Panc1 (cell line): ENCODE results near the gene ADGB. TPM values are rescaled to one million over a fixed set of nuclear protein-coding genes. Genes with fewer than 3 reads are reported as not detected.

Source experiments
- ATAC-seq: fragments of 200-7000 bp; cut with Tn5 transposase; 2 replicates; pipeline ENCODE4 v1.9.1; 2020; ENCODE audit warnings: mild to moderate bottlenecking, moderate library complexity
- BruUV-seq: library from RNA; stranded (reverse); fragments of 400-500 nt; replicated peaks from 2 replicates; lab custom pipeline; 2021; lab: Mats Ljungman, UMichigan
- CTCF ChIA-PET: fragments of 300-600 bp; sonication (Branson Sonifier 250); formaldehyde crosslinking; loops from one replicate; lab custom pipeline; 2022; ENCODE audit warnings: antibody characterized with exemption; lab: Charles Lee
- POLR2A ChIA-PET: fragments of 300-600 bp; sonication (Branson Sonifier 250); formaldehyde crosslinking; loops from one replicate; lab custom pipeline; 2022; ENCODE audit warnings: antibody characterized with exemption; lab: Charles Lee
- DNase-seq: peaks from one replicate; pipeline ENCODE4 v3.0.0-alpha.2; 2010; ENCODE audit warnings: low read depth, low spot score
- H3K27ac ChIP-seq: 2 replicates; pipeline ENCODE4 v1.5.1; 2011; ENCODE audit warnings: mild to moderate bottlenecking, low read length, inconsistent platforms
- H3K27me3 ChIP-seq: fragments of 200-500 bp; sonication (Bioruptor generic); 2 replicates; pipeline ENCODE4 v1.6.0; 2014; ENCODE audit warnings: low read length, inconsistent platforms; ENCODE audit not compliant: control insufficient read depth, insufficient read depth
- H3K36me3 ChIP-seq: fragments of 200-500 bp; sonication (Bioruptor generic); 2 replicates; pipeline ENCODE4 v1.5.1; 2014; ENCODE audit warnings: inconsistent platforms, mild to moderate bottlenecking, low read length, moderate library complexity; ENCODE audit not compliant: control insufficient read depth, insufficient read depth
- H3K4me1 ChIP-seq: 2 replicates; pipeline ENCODE4 v1.5.1; 2011; ENCODE audit warnings: inconsistent platforms, mild to moderate bottlenecking, low read length, moderate library complexity; ENCODE audit not compliant: control insufficient read depth, insufficient read depth
- H3K4me3 ChIP-seq, 2 experiments: 2 replicates each; pipeline ENCODE4 v1.5.1; 2011 to 2012; ENCODE audit warnings: low read depth in 2 of 2, low read length in 2 of 2, mild to moderate bottlenecking in 2 of 2, inconsistent platforms in 1 of 2, moderate library complexity in 1 of 2
- H3K9me3 ChIP-seq: fragments of 200-500 bp; sonication (Bioruptor generic); 2 replicates; pipeline ENCODE4 v1.5.1; 2014; ENCODE audit warnings: low read depth, mild to moderate bottlenecking, inconsistent platforms, low read length, moderate library complexity; ENCODE audit not compliant: control insufficient read depth, insufficient read depth
- CTCF ChIP-seq: fragments of 450-650 bp; IDR thresholded peaks from 2 replicates; pipeline ENCODE4 v1.5.1; 2017; ENCODE audit warnings: mild to moderate bottlenecking
- POLR2AphosphoS5 ChIP-seq: IDR thresholded peaks from 2 replicates; pipeline ENCODE4 v1.6.1; 2012; ENCODE audit warnings: mild to moderate bottlenecking, low read depth, low read length, moderate library complexity
- REST ChIP-seq, 2 experiments: IDR thresholded peaks; 2 replicates each; pipeline ENCODE4 v1.6.1; 2011 to 2012; ENCODE audit warnings: low read depth in 2 of 2, control low read depth in 1 of 2, low read length in 1 of 2, mild to moderate bottlenecking in 1 of 2, moderate library complexity in 1 of 2; ENCODE audit not compliant: insufficient read depth in 1 of 2
- SIN3A ChIP-seq: IDR thresholded peaks from 2 replicates; pipeline ENCODE4 v1.6.1; 2012; ENCODE audit warnings: low read depth, mild to moderate bottlenecking, low read length, moderate library complexity, borderline replicate concordance; ENCODE audit not compliant: insufficient read depth
- TCF7L2 ChIP-seq: IDR thresholded peaks from 2 replicates; pipeline ENCODE4 v1.6.1; 2011; ENCODE audit warnings: mild to moderate bottlenecking, low read depth, low read length, inconsistent platforms
- in situ Hi-C: cut with HindIII; loops from 2 replicates; pipeline ENCODE4 v1.10.0; 2016; ENCODE audit warnings: low sequenced_read_pairs, low pct_unique_long_range_greater_than_20kb
- intact Hi-C: fragments of 100-400 bp; cut with micrococcal nuclease; formaldehyde crosslinking; loops from one replicate; pipeline ENCODE4 v1.10.0; 2022; ENCODE audit not compliant: unreplicated experiment
- total RNA-seq: library from RNA; stranded (reverse); gene quantifications from one replicate; pipeline ENCODE4 v1.2.1, GENCODE V29; 2021; ENCODE audit not compliant: unreplicated experiment

ADGB gene
- total RNA-seq, 1 experiment from 2014 or later = not detected

GRCh38 chr6:146855889-146856288 lies 257.1 kb downstream of the ADGB start:
- no TSS peak for BruUV-seq
- Histone ChIP-seq H3K27me3 (no peaks in the 10 kb centered on the region), H3K4me3 (no peak overlapping the region), H3K9me3 (no peaks in the 10 kb centered on the region), H3K4me1 (peaks cover 8% of the 10 kb centered on the region; the same call in 1 of the 2 replicates), H3K27ac (peak overlapping the region; percentile 37; the same call in 1 of the 2 replicates), H3K36me3 (no peaks in the 10 kb centered on the region)
- CTCF ChIA-PET = interaction anchor here (0.8 kb wide), 1 partner anchor 191 kb away, joined by 6 read pairs; no protein-coding TSS in a partner anchor
- POLR2A ChIA-PET = no interaction called here
- DNase-seq (no peak), ATAC-seq (no peak)
- in situ Hi-C loops = no loop called here
- TF ChIP-seq POLR2AphosphoS5 = no peak
- no peak for TF ChIP-seq TCF7L2
- no peak for TF ChIP-seq CTCF
- no peak for TF ChIP-seq REST (IDR thresholded peaks at IDR 0.05; ENCODE audit: insufficient read depth in 1 of 2, low read depth in 2 of 2, low read length in 1 of 2)
- intact Hi-C loops = loop anchor here (5.0 kb wide), 2 partner anchors 266 to 1311 kb away; no protein-coding TSS in a partner anchor

- ChIA-PET POLR2A (no interaction called here), CTCF (interaction anchor here (0.8 kb wide), 1 partner anchor 191 kb away, joined by 6 read pairs; no protein-coding TSS in a partner anchor)
- DNase-seq (no peak), ATAC-seq (no peak)
- intact Hi-C loops (loop anchor here (5.0 kb wide), 2 partner anchors 266 to 1311 kb away; no protein-coding TSS in a partner anchor), in situ Hi-C loops (no loop called here)
- Histone ChIP-seq H3K27me3 (no peaks in the 10 kb centered on the region), H3K4me3 (no peak overlapping the region), H3K27ac (peak overlapping the region; percentile 5; the same call in 1 of the 2 replicates), H3K36me3 (no peaks in the 10 kb centered on the region), H3K4me1 (peaks cover 12% of the 10 kb centered on the region; the same call in 1 of the 2 replicates), H3K9me3 (no peaks in the 10 kb centered on the region)
- TF ChIP-seq POLR2AphosphoS5 (no peak), SIN3A (no peak), TCF7L2 (no peak), REST (IDR thresholded peaks at IDR 0.05; ENCODE audit: insufficient read depth in 1 of 2, low read depth in 2 of 2, low read length in 1 of 2) (no peak), CTCF (no peak)
- BruUV-seq = no TSS peak
Observed at GRCh38 chr6:146856296-146856695, 257.5 kb downstream of the ADGB start.
